Keratinocyte (primary cell): ENCODE data around the gene AP3B1. TPM values are rescaled to one million over a fixed set of nuclear protein-coding genes. Genes with fewer than 3 reads are reported as not detected.

Experiments used
- DNase-seq: peaks from one replicate; pipeline ENCODE4 v3.0.0-alpha.2; 2011; ENCODE audit warnings: low read depth, missing footprints, low spot score
- FAIRE-seq: peaks from 2 replicates; lab custom pipeline; 2011; peaks lifted over from hg19 to GRCh38; lab: Jason Lieb, UNC
- H2AFZ ChIP-seq: 2 replicates; pipeline ENCODE4 v1.6.0; 2012; ENCODE audit warnings: low read length, control low read depth, inconsistent platforms; ENCODE audit not compliant: control insufficient read depth
- H3K27ac ChIP-seq: 2 replicates; pipeline ENCODE4 v1.5.1; 2011; ENCODE audit warnings: low read length; ENCODE audit not compliant: control insufficient read depth, insufficient read depth
- H3K27me3 ChIP-seq: 3 replicates; pipeline ENCODE4 v1.6.0; 2011; ENCODE audit warnings: low read length; ENCODE audit not compliant: control insufficient read depth, insufficient read depth; ENCODE audit errors: extremely low read depth
- H3K36me3 ChIP-seq, 2 experiments: 2 replicates in 1 of 2; 3 replicates in 1 of 2; pipeline ENCODE4 v1.5.1; 2011; ENCODE audit warnings: low read length in 2 of 2, mild to moderate bottlenecking in 1 of 2; ENCODE audit not compliant: control insufficient read depth in 2 of 2, insufficient read depth in 2 of 2; ENCODE audit errors: extremely low read depth in 1 of 2
- H3K4me1 ChIP-seq: 3 replicates; pipeline ENCODE4 v1.5.1; 2011; ENCODE audit warnings: low read length; ENCODE audit not compliant: control insufficient read depth, insufficient read depth; ENCODE audit errors: extremely low read depth
- H3K4me2 ChIP-seq: 3 replicates; pipeline ENCODE4 v1.6.0; 2011; ENCODE audit warnings: low read depth, low read length; ENCODE audit not compliant: control insufficient read depth, insufficient read depth; ENCODE audit errors: extremely low read depth
- H3K4me3 ChIP-seq, 3 experiments: fragments of 200-600 bp in 1 of 3; sonication (generic) in 1 of 3; 2 replicates in 2 of 3; 3 replicates in 1 of 3; pipeline ENCODE4 v1.5.1; 2011 to 2016; ENCODE audit warnings: low read length in 3 of 3, mild to moderate bottlenecking in 3 of 3, control low read depth in 2 of 3, inconsistent platforms in 1 of 3, low read depth in 1 of 3, mixed read lengths in 1 of 3, mixed run types in 1 of 3, moderate library complexity in 1 of 3; ENCODE audit not compliant: control insufficient read depth in 2 of 3, insufficient read depth in 2 of 3; ENCODE audit errors: extremely low read depth in 1 of 3
- H3K79me2 ChIP-seq: 2 replicates; pipeline ENCODE4 v1.6.0; 2012; ENCODE audit warnings: low read length; ENCODE audit not compliant: control insufficient read depth, insufficient read depth
- H3K9ac ChIP-seq: 3 replicates; pipeline ENCODE4 v1.6.0; 2011; ENCODE audit warnings: low read length; ENCODE audit not compliant: control insufficient read depth, insufficient read depth; ENCODE audit errors: extremely low read depth
- H3K9me1 ChIP-seq: 3 replicates; pipeline ENCODE4 v1.6.0; 2011; ENCODE audit warnings: low read length; ENCODE audit not compliant: control insufficient read depth, insufficient read depth; ENCODE audit errors: extremely low read depth
- H3K9me3 ChIP-seq: 2 replicates; pipeline ENCODE4 v1.5.1; 2012; ENCODE audit warnings: low read depth, low read length; ENCODE audit not compliant: control insufficient read depth
- H4K20me1 ChIP-seq: 3 replicates; pipeline ENCODE4 v1.6.0; 2011; ENCODE audit warnings: low read length; ENCODE audit not compliant: control insufficient read depth, insufficient read depth; ENCODE audit errors: extremely low read depth
- EZH2 ChIP-seq: IDR thresholded peaks from one replicate; pipeline ENCODE4 v1.6.1; 2012; ENCODE audit warnings: inconsistent platforms, mild to moderate bottlenecking, low read length, moderate library complexity
- dilution Hi-C: fragments of 300-500 bp; cut with MboI; formaldehyde crosslinking; loops from one replicate; pipeline ENCODE4 v1.7.0; 2020; ENCODE audit warnings: low sequenced_read_pairs; ENCODE audit not compliant: extremely low pct_ligation_motif_present
- polyA plus RNA-seq, 5 experiments: library from polyadenylated mRNA; depleted of rRNA in 3 of 5; stranded (reverse) in 3 of 5; stranded (forward) in 1 of 5; unstranded in 1 of 5; fragments of >200 nt; gene quantifications; 1 replicate in 1 of 5; 2 replicates in 3 of 5; 3 replicates in 1 of 5; pipeline versions ENCODE4 v1.2.1 to v1.2.3, GENCODE V29; 2011 to 2012; ENCODE audit warnings: missing spikeins in 2 of 5, low read depth in 1 of 5, low replicate concordance in 1 of 5
- TF ChIP-seq, protein P1 (sequence below), 3 experiments: IDR thresholded peaks in 1 of 3; conservative IDR thresholded peaks in 1 of 3; optimal IDR thresholded peaks in 1 of 3; 2 replicates in 2 of 3; 3 replicates in 1 of 3; pipeline versions ENCODE3 to v1.5.1; 2011; ENCODE audit warnings: low read length in 3 of 3, mild to moderate bottlenecking in 3 of 3, moderate library complexity in 2 of 3, control low read depth in 1 of 3, inconsistent platforms in 1 of 3; ENCODE audit not compliant: insufficient read depth in 2 of 3; ENCODE audit errors: extremely low read depth in 1 of 3

AP3B1 gene
- polyA plus RNA-seq, 1 donor (not counting 4 experiments of a cell fraction or from before 2014, with no cell fraction given): 65.1 TPM

DNA sequence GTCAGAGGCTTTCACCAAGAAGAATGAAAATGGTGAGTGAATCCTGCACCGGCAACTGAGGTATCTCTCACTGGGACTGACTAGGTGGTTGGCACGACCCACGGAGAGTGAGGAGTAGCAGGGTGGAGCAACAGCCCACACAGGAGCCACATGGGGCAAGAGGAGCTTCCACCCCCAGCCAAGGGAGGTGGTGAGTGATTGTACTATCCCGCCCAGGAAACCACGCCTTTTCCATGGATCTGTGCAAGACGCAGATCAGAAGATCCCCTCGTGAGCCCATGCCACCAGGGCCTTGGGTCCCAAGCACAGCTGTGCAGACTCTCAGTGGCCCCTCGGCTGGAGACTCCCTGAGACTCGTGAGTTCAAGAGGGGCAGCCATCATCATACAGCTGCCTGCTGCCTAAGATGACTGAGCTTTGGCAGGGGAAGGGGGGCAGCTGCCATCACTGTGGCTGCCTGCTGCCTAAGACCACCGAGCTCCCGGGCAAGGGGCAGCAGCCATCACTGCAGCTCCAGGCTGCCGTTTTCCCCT lies 229.5 kb downstream of the AP3B1 start:
- Histone ChIP-seq H3K27me3 (no peaks in the 10 kb centered on the region), H3K4me3 (no peak overlapping the region), H3K9ac (no peak overlapping the region), H3K9me3 (no peaks in the 10 kb centered on the region), H3K36me3 (peaks cover 0 to 1% of the 10 kb centered on the region in 2 experiments), H3K4me2 (no peak overlapping the region), H3K4me1 (no peaks in the 10 kb centered on the region), H2AFZ (no peak overlapping the region), H3K27ac (no peak overlapping the region), H4K20me1 (no peaks in the 10 kb centered on the region), H3K9me1 (no peaks in the 10 kb centered on the region), H3K79me2 (no peaks in the 10 kb centered on the region)
- dilution Hi-C loops: no loop called here
- no peak for DNase-seq
- no peak for TF ChIP-seq EZH2
- no peak for FAIRE-seq

DNA sequence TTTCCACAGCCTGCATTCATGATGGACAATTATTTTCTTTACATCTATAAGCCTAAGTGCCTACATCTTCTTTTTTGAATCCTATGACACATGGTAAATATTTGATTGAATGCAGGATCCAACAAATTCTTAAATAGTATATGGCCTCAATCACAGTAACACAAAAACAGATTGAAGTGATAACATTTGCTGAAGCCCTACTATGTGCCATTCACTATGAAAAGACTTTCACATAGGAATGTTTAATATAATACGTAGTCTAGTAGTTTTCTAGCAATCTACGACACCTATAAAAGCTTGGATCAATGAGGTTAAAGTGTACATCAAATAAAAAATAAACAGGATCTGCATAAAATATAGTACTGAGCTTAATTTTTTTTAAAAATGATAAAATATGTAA lies 231.0 kb downstream of the AP3B1 start:
- Histone ChIP-seq H3K36me3 (peaks cover 0 to 1% of the 10 kb centered on the region in 2 experiments), H3K4me3 (no peak overlapping the region), H3K9ac (no peak overlapping the region), H3K79me2 (no peaks in the 10 kb centered on the region), H3K9me1 (no peaks in the 10 kb centered on the region), H3K9me3 (no peaks in the 10 kb centered on the region), H3K4me2 (no peak overlapping the region), H4K20me1 (no peaks in the 10 kb centered on the region), H3K27ac (no peak overlapping the region), H3K27me3 (no peaks in the 10 kb centered on the region), H2AFZ (no peak overlapping the region), H3K4me1 (no peaks in the 10 kb centered on the region)
- FAIRE-seq: no peak
- no peak for TF ChIP-seq EZH2
- TF ChIP-seq, protein P1, sequence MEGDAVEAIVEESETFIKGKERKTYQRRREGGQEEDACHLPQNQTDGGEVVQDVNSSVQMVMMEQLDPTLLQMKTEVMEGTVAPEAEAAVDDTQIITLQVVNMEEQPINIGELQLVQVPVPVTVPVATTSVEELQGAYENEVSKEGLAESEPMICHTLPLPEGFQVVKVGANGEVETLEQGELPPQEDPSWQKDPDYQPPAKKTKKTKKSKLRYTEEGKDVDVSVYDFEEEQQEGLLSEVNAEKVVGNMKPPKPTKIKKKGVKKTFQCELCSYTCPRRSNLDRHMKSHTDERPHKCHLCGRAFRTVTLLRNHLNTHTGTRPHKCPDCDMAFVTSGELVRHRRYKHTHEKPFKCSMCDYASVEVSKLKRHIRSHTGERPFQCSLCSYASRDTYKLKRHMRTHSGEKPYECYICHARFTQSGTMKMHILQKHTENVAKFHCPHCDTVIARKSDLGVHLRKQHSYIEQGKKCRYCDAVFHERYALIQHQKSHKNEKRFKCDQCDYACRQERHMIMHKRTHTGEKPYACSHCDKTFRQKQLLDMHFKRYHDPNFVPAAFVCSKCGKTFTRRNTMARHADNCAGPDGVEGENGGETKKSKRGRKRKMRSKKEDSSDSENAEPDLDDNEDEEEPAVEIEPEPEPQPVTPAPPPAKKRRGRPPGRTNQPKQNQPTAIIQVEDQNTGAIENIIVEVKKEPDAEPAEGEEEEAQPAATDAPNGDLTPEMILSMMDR (optimal IDR thresholded peaks at IDR 0.05 in 1 of 3, IDR thresholded peaks at IDR 0.05 in 1 of 3, conservative IDR thresholded peaks at IDR 0.05 in 1 of 3; ENCODE audit: extremely low read depth in 1 of 3, insufficient read depth in 2 of 3, low read length in 3 of 3): no peak
- no peak for DNase-seq
- dilution Hi-C loops: no loop called here

GRCh38 chr5:78062645-78063044 lies 231.9 kb downstream of the AP3B1 start:
- no peak overlapping the region for H3K27ac ChIP-seq
- dilution Hi-C loops: no loop called here
- no peaks in the 10 kb centered on the region for H3K9me1 ChIP-seq
- H3K79me2 ChIP-seq: no peaks in the 10 kb centered on the region
- no peaks in the 10 kb centered on the region for H3K27me3 ChIP-seq
- no peaks in the 10 kb centered on the region for H3K9me3 ChIP-seq
- H3K4me2 ChIP-seq: no peak overlapping the region
- H3K9ac ChIP-seq: no peak overlapping the region
- no peak for DNase-seq
- FAIRE-seq: no peak
- no peak overlapping the region for H2AFZ ChIP-seq
- no peak for TF ChIP-seq EZH2
- TF ChIP-seq, protein P1 (optimal IDR thresholded peaks at IDR 0.05 in 1 of 3, IDR thresholded peaks at IDR 0.05 in 1 of 3, conservative IDR thresholded peaks at IDR 0.05 in 1 of 3; ENCODE audit: extremely low read depth in 1 of 3, insufficient read depth in 2 of 3, low read length in 3 of 3): no peak
- H3K36me3 ChIP-seq: peaks cover 0 to 1% of the 10 kb centered on the region in 2 experiments
- no peak overlapping the region for H3K4me3 ChIP-seq
- no peaks in the 10 kb centered on the region for H3K4me1 ChIP-seq
- H4K20me1 ChIP-seq: no peaks in the 10 kb centered on the region
